ENCODE measurements around the gene ZNF263.

GRCh38 chr16:3248596-3248995, 34.7 kb upstream of the ZNF263 start:
- TF ChIP-seq CTCF (IDR thresholded peaks at IDR 0.05) (no peak), POLR2AphosphoS5 (IDR thresholded peaks at IDR 0.05) (no peak), EP300 (IDR thresholded peaks at IDR 0.05) (no peak)

All from suprapubic skin (tissue), 4 donors.